T47D (cell line): ENCODE data around the gene IFT43.
A peak's percentile ranks its signal among the peaks of the same experiment; 100 is the strongest.

ENCODE experiments used
- DNase-seq, 2 experiments: peaks; one replicate each; pipeline versions ENCODE4 v3.0.0 to v3.0.0-alpha.2; 2011 to 2012; ENCODE audit warnings: low read depth in 1 of 2, low spot score in 1 of 2
- JUND ChIP-seq: IDR thresholded peaks from 2 replicates; pipeline ENCODE4 v1.6.1; 2012; ENCODE audit warnings: low read depth
- in situ Hi-C: cut with HindIII; loops from 2 replicates; pipeline ENCODE4 v1.10.0; 2016; ENCODE audit warnings: low sequenced_read_pairs, low pct_unique_long_range_greater_than_20kb

The IFT43 gene

GRCh38 chr14:75985618-75986438 is at the start of gene IFT43:
IFT43 (plus strand) TSS chr14:75985763; CDS start chr14:75985787, 24 bp downstream.
- peak; percentile 88 to 90 for DNase-seq

DNA sequence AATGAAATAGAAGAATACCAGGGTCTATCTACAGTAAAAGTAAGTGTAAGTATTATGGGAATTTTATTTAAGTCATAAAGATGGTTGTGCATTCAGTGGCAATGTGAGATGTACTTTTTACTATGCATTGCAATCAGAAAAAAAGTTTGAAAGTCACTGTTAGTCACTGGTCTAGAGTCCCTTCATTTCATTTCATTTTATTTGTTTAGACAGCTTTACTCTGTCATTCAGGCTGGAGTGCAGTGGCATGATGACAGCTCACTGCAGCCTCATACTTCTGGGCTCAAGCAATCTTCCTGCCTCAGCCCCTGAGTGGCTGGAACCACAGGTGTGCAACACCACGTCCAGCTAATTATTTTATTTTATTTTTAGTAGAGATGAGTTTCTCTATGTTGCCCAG is 46.4 kb upstream of the IFT43 start:
- in situ Hi-C loops, result no loop called here
- DNase-seq, result no peak
- TF ChIP-seq JUND, result no peak

More at GRCh38 chr14:75985618-75986438, at the start of gene IFT43:
- no peak for TF ChIP-seq JUND
- in situ Hi-C loops, result no loop called here

DNA sequence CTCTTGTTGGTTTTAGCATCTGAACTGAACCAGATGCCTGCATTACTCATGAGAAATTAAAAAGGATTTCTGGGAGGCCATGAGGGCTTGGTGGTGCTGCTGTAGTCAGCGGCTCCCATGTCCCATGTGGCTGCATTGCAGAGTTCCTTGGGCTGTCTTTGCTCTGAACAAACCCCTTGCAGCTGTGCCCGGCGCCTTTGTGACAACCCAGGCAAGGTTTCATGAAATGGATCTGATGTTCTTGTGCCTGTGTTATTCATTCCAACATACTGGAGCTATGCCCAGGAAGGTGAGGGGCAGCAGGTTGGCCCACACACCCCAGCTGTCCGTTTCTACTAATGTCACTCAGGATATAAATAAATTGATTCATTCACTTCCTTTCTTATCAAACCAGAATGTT is 44.5 kb upstream of the IFT43 start:
- in situ Hi-C loops, result no loop called here
- TF ChIP-seq JUND, result no peak
- DNase-seq, result no peak

- in situ Hi-C loops, result no loop called here
- no peak for DNase-seq
- no peak for TF ChIP-seq JUND
Measured at GRCh38 chr14:75944607-75945241, 40.8 kb upstream of the IFT43 start.

GRCh38 chr14:75946785-75947184 is 38.8 kb upstream of the IFT43 start:
- no peak for DNase-seq
- in situ Hi-C loops, result no loop called here
- TF ChIP-seq JUND, result no peak

DNA sequence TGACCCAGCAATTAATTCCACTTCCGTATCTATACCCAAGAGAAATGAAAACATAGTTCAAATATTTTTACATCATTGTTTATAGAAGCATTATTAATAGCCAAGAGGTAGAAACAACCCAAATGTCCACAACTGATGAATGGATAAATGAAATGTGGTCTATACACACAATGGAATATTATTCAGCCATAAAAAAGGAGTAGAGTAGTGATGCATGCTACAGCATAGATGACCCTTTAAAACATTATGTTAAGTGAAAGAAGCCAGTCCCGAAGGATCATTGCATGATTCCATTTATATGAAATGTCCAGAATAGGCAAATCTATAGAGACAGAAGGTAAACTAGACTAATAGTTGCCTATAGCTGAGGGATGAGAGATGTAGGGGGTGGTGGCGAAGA is 33.1 kb upstream of the IFT43 start:
- TF ChIP-seq JUND, result no peak
- DNase-seq, result no peak
- in situ Hi-C loops, result no loop called here

- in situ Hi-C loops, result no loop called here
- TF ChIP-seq JUND, result no peak
- DNase-seq, result no peak
Measured at GRCh38 chr14:75959031-75959430, 26.5 kb upstream of the IFT43 start.

DNA sequence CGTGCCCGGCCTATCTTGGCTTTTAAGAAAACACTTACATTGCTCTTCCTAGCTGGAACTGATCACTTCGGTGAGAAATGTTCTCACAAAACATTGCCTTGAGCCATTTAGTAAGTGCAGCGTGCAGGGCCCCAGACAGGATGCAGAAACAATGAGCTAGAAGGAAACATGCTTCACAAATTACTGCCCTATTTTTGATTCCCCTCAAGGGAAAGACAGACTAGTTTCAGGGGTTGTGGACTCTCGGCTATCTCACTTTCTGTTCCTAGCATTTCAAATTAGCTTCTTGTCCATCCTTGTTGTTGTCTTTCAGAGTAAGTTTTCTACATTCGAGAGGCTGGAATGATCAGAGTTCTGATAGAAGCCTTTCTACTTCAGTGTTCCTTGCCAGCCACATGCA is 25.3 kb upstream of the IFT43 start:
- no peak for DNase-seq
- TF ChIP-seq JUND, result no peak
- in situ Hi-C loops, result no loop called here

- in situ Hi-C loops, result no loop called here
- DNase-seq, result no peak
- TF ChIP-seq JUND, result no peak
Measured at GRCh38 chr14:75961662-75962061, 23.9 kb upstream of the IFT43 start.

DNA sequence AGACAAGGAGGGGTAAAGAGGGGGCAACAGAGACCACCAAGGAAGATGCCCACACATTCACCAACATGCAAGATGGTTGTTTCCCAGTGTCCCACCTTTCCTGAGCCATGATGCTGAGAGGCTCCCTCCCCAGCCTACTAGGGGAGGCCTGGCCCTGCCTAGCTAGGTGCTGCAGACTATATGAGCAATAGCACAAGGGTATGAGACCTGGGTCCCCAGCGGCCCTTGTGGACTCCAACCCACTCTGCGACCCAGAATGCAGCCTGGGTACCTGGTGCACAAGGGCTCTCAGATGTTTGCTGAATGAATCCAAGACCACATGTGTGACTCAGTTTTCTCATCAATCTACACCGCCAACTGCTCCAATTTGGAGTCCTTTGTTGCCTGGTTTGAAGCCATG is 17.7 kb upstream of the IFT43 start:
- DNase-seq, result no peak
- no peak for TF ChIP-seq JUND
- in situ Hi-C loops, result no loop called here

DNA sequence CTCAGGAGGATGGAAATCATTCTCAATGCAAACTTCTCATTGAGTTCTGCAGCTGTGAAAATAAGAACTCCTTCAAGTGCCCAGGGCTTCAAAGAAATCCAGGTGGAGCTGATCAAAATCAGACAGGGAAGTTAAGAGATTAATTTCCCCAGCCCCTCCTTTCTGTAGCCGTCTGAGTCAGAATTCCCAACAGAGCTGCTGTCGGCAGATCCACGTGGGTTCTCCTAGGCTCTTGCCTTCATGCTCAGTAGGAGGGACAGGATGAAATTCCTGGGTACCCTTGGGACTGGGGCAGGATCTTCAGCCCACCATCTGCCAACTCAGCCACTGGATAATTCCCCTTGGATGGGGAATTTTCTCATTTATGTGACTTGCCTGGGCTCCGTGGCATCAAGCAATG is 17.1 kb upstream of the IFT43 start:
- no peak for TF ChIP-seq JUND
- no peak for DNase-seq
- in situ Hi-C loops, result no loop called here

- in situ Hi-C loops, result no loop called here
- no peak for TF ChIP-seq JUND
- DNase-seq, result no peak
Measured at GRCh38 chr14:75969126-75969525, 16.4 kb upstream of the IFT43 start.

GRCh38 chr14:75969891-75970290 is 15.7 kb upstream of the IFT43 start:
- in situ Hi-C loops, result no loop called here
- DNase-seq, result no peak

More at GRCh38 chr14:75969891-75970290, 15.7 kb upstream of the IFT43 start:
- no peak for TF ChIP-seq JUND
